HCT116 (cell line): Measurements from ENCODE around the gene SLC25A41. TPM values are rescaled to one million over a fixed set of nuclear protein-coding genes. Genes with fewer than 3 reads are reported as not detected.

Source experiments
- ATAC-seq: fragments of 200-7000 bp; cut with Tn5 transposase; 2 replicates; pipeline ENCODE4 v1.9.1; 2020; ENCODE audit warnings: mild to moderate bottlenecking, moderate library complexity
- BruUV-seq: library from RNA; stranded (reverse); fragments of 400-500 nt; replicated peaks from 2 replicates; lab custom pipeline; 2021; lab: Mats Ljungman, UMichigan
- CTCF ChIA-PET: fragments of 300-600 bp; sonication (Branson Sonifier 250); formaldehyde crosslinking; loops from one replicate; lab custom pipeline; 2021; ENCODE audit warnings: antibody characterized with exemption; lab: Charles Lee
- POLR2A ChIA-PET: fragments of 300-600, 350-600 bp; sonication (Branson Sonifier 250); formaldehyde crosslinking; loops from one replicate; lab custom pipeline; 2021; ENCODE audit warnings: antibody characterized with exemption; lab: Charles Lee
- RAD21 ChIA-PET, 2 experiments: fragments of 300-600 bp; sonication (Branson Sonifier 250); formaldehyde crosslinking; loops; one replicate each; lab custom pipeline; 2023; ENCODE audit warnings: low total read pairs in 2 of 2; ENCODE audit not compliant: uncharacterized antibody in 2 of 2, unreplicated experiment in 2 of 2, low non-redundant PET in 1 of 2; lab: Charles Lee
- DNase-seq: peaks from one replicate; pipeline ENCODE4 v3.0.0-alpha.2; 2010; ENCODE audit warnings: low read depth, low spot score
- H2AFZ ChIP-seq: fragments of 200-600 bp; shearing (Covaris generic), sonication (generic); 2 replicates; pipeline ENCODE4 v1.6.1; 2017; ENCODE audit warnings: low read depth, mixed run types, mixed read lengths, antibody characterized with exemption, low read length; ENCODE audit not compliant: poor library complexity, severe bottlenecking
- H3K27ac ChIP-seq: 2 replicates; pipeline ENCODE4 v1.5.1; 2012; ENCODE audit warnings: low read depth, low read length
- H3K27me3 ChIP-seq: fragments of 200-600 bp; sonication (generic); 2 replicates; pipeline ENCODE4 v1.6.1; 2016; ENCODE audit warnings: mixed run types, low read length, mixed read lengths; ENCODE audit not compliant: insufficient read depth
- H3K36me3 ChIP-seq, 2 experiments: fragments of 200-500 bp in 1 of 2; fragments of 200-600 bp in 1 of 2; sonication (Bioruptor generic) in 1 of 2; sonication (generic) in 1 of 2; 2 replicates each; pipeline versions ENCODE4 v1.5.1 to v1.6.1; 2014 to 2016; ENCODE audit warnings: low read length in 2 of 2, inconsistent platforms in 1 of 2, mixed read lengths in 1 of 2, mixed run types in 1 of 2; ENCODE audit not compliant: insufficient read depth in 2 of 2, control insufficient read depth in 1 of 2
- H3K4me1 ChIP-seq, 2 experiments: fragments of 200-600 bp in 1 of 2; sonication (generic) in 1 of 2; 2 replicates each; pipeline versions ENCODE4 v1.5.1 to v1.6.1; 2012 to 2017; ENCODE audit warnings: low read length in 2 of 2, inconsistent platforms in 1 of 2, mild to moderate bottlenecking in 1 of 2, mixed read lengths in 1 of 2, mixed run types in 1 of 2, moderate library complexity in 1 of 2; ENCODE audit not compliant: insufficient read depth in 2 of 2, control insufficient read depth in 1 of 2
- H3K4me2 ChIP-seq: fragments of 200-600 bp; sonication (generic); 2 replicates; pipeline ENCODE4 v1.6.1; 2017; ENCODE audit warnings: mixed run types, low read length, mixed read lengths
- H3K4me3 ChIP-seq, 2 experiments: fragments of 200-600 bp in 1 of 2; sonication (generic) in 1 of 2; replicated peaks in 1 of 2; 2 replicates each; pipeline ENCODE4 v1.5.1; 2011 to 2016; ENCODE audit warnings: low read length in 2 of 2, control low read depth in 1 of 2, low read depth in 1 of 2, mild to moderate bottlenecking in 1 of 2, mixed read lengths in 1 of 2, mixed run types in 1 of 2
- H3K79me2 ChIP-seq: fragments of 200-600 bp; sonication (generic); 2 replicates; pipeline ENCODE4 v1.6.1; 2017; ENCODE audit warnings: mild to moderate bottlenecking, mixed run types, low read length, moderate library complexity, mixed read lengths; ENCODE audit not compliant: insufficient read depth
- H3K9ac ChIP-seq: fragments of 200-600 bp; sonication (generic); 2 replicates; pipeline ENCODE4 v1.6.1; 2016; ENCODE audit warnings: low read length, mixed read lengths
- H3K9me2 ChIP-seq: fragments of 200-600 bp; sonication (generic), shearing (Covaris generic); 2 replicates; pipeline ENCODE4 v1.6.1; 2017; ENCODE audit warnings: mixed run types, mild to moderate bottlenecking, moderate library complexity; ENCODE audit not compliant: insufficient read depth
- H3K9me3 ChIP-seq, 2 experiments: fragments of 200-500 bp in 1 of 2; fragments of 200-600 bp in 1 of 2; sonication (Bioruptor generic) in 1 of 2; sonication (generic) in 1 of 2; 2 replicates each; pipeline ENCODE4 v1.6.1; 2014 to 2017; ENCODE audit warnings: low read length in 2 of 2, mixed read lengths in 2 of 2, inconsistent platforms in 1 of 2, low read depth in 1 of 2, mild to moderate bottlenecking in 1 of 2, mixed run types in 1 of 2, moderate library complexity in 1 of 2; ENCODE audit not compliant: control insufficient read depth in 1 of 2, insufficient read depth in 1 of 2
- H4K20me1 ChIP-seq: fragments of 200-600 bp; sonication (generic), shearing (Covaris generic); 2 replicates; pipeline ENCODE4 v1.6.1; 2017; ENCODE audit warnings: mixed run types, mild to moderate bottlenecking, moderate library complexity; ENCODE audit not compliant: insufficient read depth
- ATF3 ChIP-seq: IDR thresholded peaks from 2 replicates; pipeline ENCODE4 v1.6.1; 2012
- CBX3 ChIP-seq: IDR thresholded peaks from 2 replicates; pipeline ENCODE4 v1.6.1; 2012; ENCODE audit warnings: low read depth
- EGR1 ChIP-seq: IDR thresholded peaks from 2 replicates; pipeline ENCODE4 v1.6.1; 2012; ENCODE audit warnings: low read depth
- ELF1 ChIP-seq: IDR thresholded peaks from 2 replicates; pipeline ENCODE4 v1.6.1; 2012; ENCODE audit warnings: low read depth, borderline replicate concordance
- EZH2 ChIP-seq: fragments of 200-600 bp; sonication (generic); IDR thresholded peaks from 2 replicates; pipeline ENCODE4 v1.6.1; 2017; ENCODE audit warnings: antibody characterized with exemption, mixed run types
- FOSL1 ChIP-seq: IDR thresholded peaks from 2 replicates; pipeline ENCODE4 v1.6.1; 2012; ENCODE audit warnings: low read depth
- JUND ChIP-seq: IDR thresholded peaks from 2 replicates; pipeline ENCODE4 v1.6.1; 2012
- POLR2A ChIP-seq: IDR thresholded peaks from 2 replicates; pipeline ENCODE4 v1.7.0; 2011; ENCODE audit warnings: borderline replicate concordance; ENCODE audit not compliant: insufficient read depth, insufficient read length; ENCODE audit errors: extremely low read depth
- POLR2AphosphoS5 ChIP-seq: IDR thresholded peaks from 2 replicates; pipeline ENCODE4 v1.6.1; 2011; ENCODE audit warnings: mild to moderate bottlenecking, low read depth, low read length, moderate library complexity
- RAD21 ChIP-seq: IDR thresholded peaks from 2 replicates; pipeline ENCODE4 v1.6.1; 2012; ENCODE audit warnings: low read depth, mild to moderate bottlenecking
- SIN3A ChIP-seq: IDR thresholded peaks from 2 replicates; pipeline ENCODE4 v1.6.1; 2012; ENCODE audit warnings: low read depth
- SP1 ChIP-seq: IDR thresholded peaks from 2 replicates; pipeline ENCODE4 v1.6.1; 2012; ENCODE audit warnings: low read depth
- SRF ChIP-seq: IDR thresholded peaks from 2 replicates; pipeline ENCODE4 v1.6.1; 2012; ENCODE audit warnings: low read depth
- ZBTB33 ChIP-seq: IDR thresholded peaks from 2 replicates; pipeline ENCODE4 v1.6.1; 2011; ENCODE audit warnings: mild to moderate bottlenecking, low read length, moderate library complexity; ENCODE audit not compliant: insufficient replicate concordance; ENCODE audit errors: extremely low read depth
- ZFX ChIP-seq: fragments of 450-650 bp; IDR thresholded peaks from 2 replicates; pipeline ENCODE4 v1.6.1; 2017
- intact Hi-C: fragments of 100-400 bp; cut with micrococcal nuclease; formaldehyde crosslinking; loops from 2 replicates; pipeline ENCODE4 v1.10.0; 2022
- total RNA-seq: library from RNA; stranded (reverse); gene quantifications from one replicate; pipeline ENCODE4 v1.2.1, GENCODE V29; 2021; ENCODE audit not compliant: unreplicated experiment

The SLC25A41 gene
- total RNA-seq, 1 experiment from 2014 or later, result 0.93 TPM

- Histone ChIP-seq H3K27me3 (no peaks in the 10 kb centered on the region), H4K20me1 (no peaks in the 10 kb centered on the region), H3K27ac (no peak overlapping the region), H3K9ac (no peak overlapping the region), H3K4me3 (no peak overlapping the region), H3K79me2 (no peaks in the 10 kb centered on the region), H3K9me3 (no peaks in the 10 kb centered on the region), H3K36me3 (peaks cover 0 to 10% of the 10 kb centered on the region in 2 experiments; a peak in 2 of 4 replicates), H3K4me2 (no peak overlapping the region), H2AFZ (no peak overlapping the region), H3K4me1 (peaks cover 8 to 22% of the 10 kb centered on the region in 2 experiments), H3K9me2 (no peaks in the 10 kb centered on the region)
- POLR2A ChIA-PET, result no interaction called here
- CTCF ChIA-PET, result no interaction called here
- RAD21 ChIA-PET, result no interaction called here
- no peak for TF ChIP-seq ZBTB33
- TF ChIP-seq FOSL1, result no peak
- TF ChIP-seq POLR2AphosphoS5, result no peak
- no peak for TF ChIP-seq SRF
- no peak for TF ChIP-seq POLR2A
- TF ChIP-seq ELF1, result no peak
- no peak for TF ChIP-seq SIN3A
- ATAC-seq (no peak), DNase-seq (no peak)
- no TSS peak for BruUV-seq
- intact Hi-C loops, result no loop called here
Observed at GRCh38 chr19:6471076-6471475, 37.5 kb upstream of the SLC25A41 start.

DNA sequence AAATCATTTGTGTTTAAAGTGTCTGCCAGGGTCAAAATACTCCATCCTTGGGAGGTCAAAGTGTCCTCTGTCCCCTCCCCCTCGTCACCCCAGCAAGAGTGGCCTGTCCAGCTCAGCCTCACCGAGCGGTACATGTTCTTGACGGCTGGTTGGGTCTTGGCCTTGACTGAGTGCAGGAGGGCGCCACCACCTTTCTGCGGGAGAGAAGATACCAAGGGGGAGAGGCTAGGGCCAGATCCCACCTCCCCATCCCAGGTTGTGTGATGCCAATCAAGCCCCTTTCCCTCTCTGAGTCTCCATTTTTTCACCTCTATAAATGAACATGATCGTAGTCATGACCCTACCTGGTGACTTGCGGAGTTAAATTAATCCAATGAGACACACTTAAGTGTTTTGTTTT lies 36.6 kb upstream of the SLC25A41 start:
- H3K4me3 ChIP-seq, result no peak overlapping the region
- ATAC-seq, result no peak
- intact Hi-C loops, result no loop called here
- no peak overlapping the region for H3K27ac ChIP-seq
- peaks cover 5% of the 10 kb centered on the region; the same call in 1 of the 2 replicates for H3K79me2 ChIP-seq
- no peaks in the 10 kb centered on the region for H3K27me3 ChIP-seq
- POLR2A ChIA-PET, result no interaction called here
- no TSS peak for BruUV-seq
- H3K9me3 ChIP-seq, result no peaks in the 10 kb centered on the region
- no peak overlapping the region for H3K4me2 ChIP-seq
- no peak for DNase-seq
- no peak overlapping the region for H2AFZ ChIP-seq
- H3K36me3 ChIP-seq, result peaks cover 0 to 10% of the 10 kb centered on the region in 2 experiments; a peak in 2 of 4 replicates
- H3K9me2 ChIP-seq, result no peaks in the 10 kb centered on the region
- no peak overlapping the region for H3K9ac ChIP-seq
- no peaks in the 10 kb centered on the region for H4K20me1 ChIP-seq
- CTCF ChIA-PET, result interaction anchor here (1.0 kb wide), 1 partner anchor 44 kb away, joined by 3 read pairs; no protein-coding TSS in a partner anchor
- RAD21 ChIA-PET, result no interaction called here
- H3K4me1 ChIP-seq, result peaks cover 13 to 19% of the 10 kb centered on the region in 2 experiments
- no peak for TF ChIP-seq EZH2
- no peak for TF ChIP-seq ZBTB33
- TF ChIP-seq EGR1, result no peak
- TF ChIP-seq SIN3A, result no peak
- no peak for TF ChIP-seq SP1
- no peak for TF ChIP-seq RAD21
- no peak for TF ChIP-seq ZFX
- no peak for TF ChIP-seq SRF
- TF ChIP-seq CBX3, result no peak
- no peak for TF ChIP-seq ATF3
- no peak for TF ChIP-seq POLR2AphosphoS5
- TF ChIP-seq FOSL1, result no peak
- TF ChIP-seq JUND, result no peak
